AG10803 (cell line): ENCODE data around the gene EYA4.

Experiments used
- DNase-seq: peaks from one replicate; pipeline ENCODE4 v3.0.0; 2010; ENCODE audit warnings: low read depth
- H3K4me3 ChIP-seq: 2 replicates; pipeline ENCODE4 v1.5.1; 2011; ENCODE audit warnings: mild to moderate bottlenecking, low read length, control low read depth
- CTCF ChIP-seq: conservative IDR thresholded peaks from 2 replicates; pipeline ENCODE4 v1.5.1; 2011; ENCODE audit warnings: mild to moderate bottlenecking, low read length, control low read depth, inconsistent platforms

EYA4 gene

DNA sequence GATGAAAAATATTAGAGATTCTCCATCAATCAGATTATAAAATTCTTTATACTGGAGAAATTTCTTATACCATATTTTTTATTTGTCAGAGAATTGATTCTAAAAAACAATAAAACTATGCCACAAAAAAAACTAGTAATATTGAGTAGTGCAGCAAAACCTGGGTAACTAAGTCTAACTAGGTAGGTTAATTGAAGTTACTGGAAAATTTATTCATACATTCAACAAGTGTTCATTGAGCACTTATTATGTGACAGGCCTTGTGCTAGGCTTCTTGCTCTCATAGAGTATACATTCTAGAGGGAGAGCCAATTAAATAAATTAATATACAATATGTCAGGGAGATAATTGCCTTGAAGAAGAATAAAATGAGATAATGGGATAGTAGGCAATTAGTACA lies 189.4 kb downstream of the EYA4 start:
- no peak for DNase-seq
- no peak for TF ChIP-seq CTCF
- H3K4me3 ChIP-seq, result no peak overlapping the region

- DNase-seq, result no peak
- H3K4me3 ChIP-seq, result no peak overlapping the region
- no peak for TF ChIP-seq CTCF
Observed at GRCh38 chr6:133431031-133431430, 189.9 kb downstream of the EYA4 start.

DNA sequence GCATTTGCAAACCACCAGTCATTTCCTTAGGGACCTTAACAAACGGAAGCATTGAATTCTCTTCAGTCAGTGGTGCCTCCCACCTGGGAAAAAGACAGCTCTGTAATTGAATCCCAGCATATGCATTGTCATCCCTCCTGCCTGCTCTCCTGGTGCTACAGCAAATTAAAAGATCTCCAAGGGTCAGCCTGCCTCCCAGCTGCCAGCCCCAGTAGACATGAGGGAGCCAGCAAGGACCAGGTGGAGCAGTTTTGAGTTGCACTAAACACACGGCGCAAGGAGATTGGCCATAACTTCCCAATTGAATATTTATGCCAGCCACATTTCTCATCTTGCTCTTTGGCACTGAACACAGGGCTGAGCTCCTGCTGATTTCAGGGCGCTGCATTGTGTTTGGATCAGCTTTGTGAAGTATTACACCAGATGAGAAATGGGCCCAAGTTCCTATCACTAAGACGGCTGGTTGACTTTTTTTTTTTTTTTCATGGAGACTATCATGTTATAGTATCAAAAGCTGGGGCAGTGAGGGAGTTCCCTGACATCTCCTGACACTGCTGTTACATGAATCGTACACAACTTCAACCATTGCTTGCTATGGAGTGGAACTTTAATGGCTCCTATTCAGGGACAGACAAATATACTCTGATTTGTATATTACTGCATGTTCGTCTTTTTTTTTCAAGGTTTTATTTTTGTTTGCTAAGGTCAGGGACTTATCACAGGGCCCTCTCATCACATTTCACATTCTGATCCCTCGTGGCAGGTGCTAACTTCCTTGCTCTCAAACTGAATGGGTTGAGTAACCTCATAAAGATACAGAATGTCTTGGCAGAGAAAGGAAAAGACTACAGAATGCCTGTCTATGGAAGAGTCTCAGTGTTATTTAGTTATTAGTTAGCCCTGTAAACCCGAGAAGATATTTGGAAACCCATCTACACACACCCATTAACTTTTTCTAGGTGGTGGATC lies 191.1 kb downstream of the EYA4 start:
- no peak for DNase-seq
- H3K4me3 ChIP-seq, result no peak overlapping the region
- TF ChIP-seq CTCF, result no peak

DNA sequence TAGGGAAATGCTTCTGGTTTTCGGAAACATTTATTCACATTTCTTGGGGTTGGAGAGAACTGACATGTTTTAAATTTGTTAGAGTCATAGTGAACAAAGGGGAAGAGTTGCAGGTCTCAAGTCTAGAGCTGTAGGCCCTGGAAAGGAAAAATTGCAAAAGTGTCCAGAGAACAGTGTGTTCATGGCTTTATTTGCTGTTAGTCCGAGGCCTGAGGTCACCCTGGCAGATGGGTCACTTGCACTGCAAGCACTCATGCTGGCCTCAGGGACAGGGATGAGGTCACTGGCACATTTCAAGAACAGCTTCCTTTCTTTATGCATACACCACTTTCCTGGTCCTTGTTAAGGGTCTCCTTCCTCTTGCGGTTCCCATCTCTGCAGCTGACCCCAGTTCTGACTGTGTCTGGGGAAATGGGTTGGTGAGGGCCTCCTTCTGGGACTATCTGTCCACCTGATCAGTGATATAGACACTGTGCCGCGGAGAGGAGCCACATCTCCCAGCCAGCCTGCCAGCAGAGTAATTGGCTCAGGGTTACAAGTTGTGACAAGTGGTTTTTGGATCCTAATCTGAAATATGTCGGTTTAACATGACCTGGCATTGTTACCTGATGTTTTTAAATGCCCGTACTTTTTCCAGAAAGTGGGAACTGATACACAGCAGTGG lies 194.0 kb downstream of the EYA4 start:
- H3K4me3 ChIP-seq, result no peak overlapping the region
- no peak for TF ChIP-seq CTCF
- DNase-seq, result no peak

- no peak overlapping the region for H3K4me3 ChIP-seq
- TF ChIP-seq CTCF, result no peak
- no peak for DNase-seq
Observed at GRCh38 chr6:133436652-133437051, 195.5 kb downstream of the EYA4 start.

- no peak overlapping the region for H3K4me3 ChIP-seq
- TF ChIP-seq CTCF, result no peak
- no peak for DNase-seq
Observed at GRCh38 chr6:133441491-133441890, 200.3 kb downstream of the EYA4 start.

- TF ChIP-seq CTCF, result no peak
- H3K4me3 ChIP-seq, result no peak overlapping the region
- no peak for DNase-seq
Observed at GRCh38 chr6:133446789-133447188, 205.6 kb downstream of the EYA4 start.
